GM23338 (cell line): ENCODE data around the gene ZBTB20. TPM values are rescaled to one million over a fixed set of nuclear protein-coding genes. Genes with fewer than 3 reads are reported as not detected.

ENCODE experiments used
- CREB1 ChIP-seq: fragments of 250-450 bp; sonication (Bioruptor Pico); IDR thresholded peaks from 2 replicates; pipeline ENCODE4 v1.5.0; 2020; ENCODE audit warnings: low read depth, mild to moderate bottlenecking, moderate library complexity
- EZH2 ChIP-seq: fragments of 200-600 bp; sonication (generic); IDR thresholded peaks from one replicate; pipeline ENCODE4 v1.8.0; 2017; ENCODE audit warnings: antibody characterized with exemption, mild to moderate bottlenecking, low read depth; ENCODE audit not compliant: unreplicated experiment
- EZH2phosphoT487 ChIP-seq: fragments of 200-600 bp; sonication (generic); IDR thresholded peaks from one replicate; pipeline ENCODE4 v1.8.1; 2018; ENCODE audit warnings: antibody characterized with exemption; ENCODE audit not compliant: unreplicated experiment
- JUNB ChIP-seq: IDR thresholded peaks from one replicate; pipeline ENCODE4 v1.6.1; 2016; ENCODE audit warnings: antibody characterized with exemption; ENCODE audit not compliant: unreplicated experiment
- NANOG ChIP-seq: IDR thresholded peaks from 2 replicates; pipeline ENCODE4 v1.6.1; 2016; ENCODE audit warnings: antibody characterized with exemption, borderline replicate concordance
- POLR2AphosphoS5 ChIP-seq: IDR thresholded peaks from 2 replicates; pipeline ENCODE4 v1.6.1; 2016; ENCODE audit warnings: antibody characterized with exemption, low read depth
- REST ChIP-seq: IDR thresholded peaks from one replicate; pipeline ENCODE4 v1.6.1; 2018; ENCODE audit warnings: antibody characterized with exemption; ENCODE audit not compliant: unreplicated experiment
- polyA plus RNA-seq: library from polyadenylated mRNA; unstranded; fragments of >200 nt; fragmentation: Nextera tagmentation; extraction: Ambion mirVana; gene quantifications from 2 replicates; pipeline ENCODE4 v1.2.1, GENCODE V29; 2016
- total RNA-seq: library from RNA; depleted of rRNA; stranded (reverse); fragments of >200 nt; shearing (Covaris generic); gene quantifications from 2 replicates; pipeline ENCODE4 v1.2.3, GENCODE V29; 2014
- TF ChIP-seq, protein P1 (sequence below): fragments of 250-450 bp; sonication (Bioruptor Pico); IDR thresholded peaks from 2 replicates; pipeline ENCODE4 v1.5.0; 2020; ENCODE audit warnings: mild to moderate bottlenecking, moderate library complexity
- TF ChIP-seq, protein P2 (sequence below), 2 experiments: fragments of 200-600 bp in 1 of 2; sonication (generic) in 1 of 2; conservative IDR thresholded peaks; 2 replicates each; pipeline versions ENCODE4 v1.5.1 to v1.6.1; 2016 to 2017; ENCODE audit warnings: antibody characterized with exemption in 2 of 2, low read depth in 2 of 2, mild to moderate bottlenecking in 2 of 2, moderate library complexity in 1 of 2

Gene ZBTB20
- total and polyA plus RNA-seq, 2 experiments from 2014 or later: 2.0 to 3.3 TPM

DNA sequence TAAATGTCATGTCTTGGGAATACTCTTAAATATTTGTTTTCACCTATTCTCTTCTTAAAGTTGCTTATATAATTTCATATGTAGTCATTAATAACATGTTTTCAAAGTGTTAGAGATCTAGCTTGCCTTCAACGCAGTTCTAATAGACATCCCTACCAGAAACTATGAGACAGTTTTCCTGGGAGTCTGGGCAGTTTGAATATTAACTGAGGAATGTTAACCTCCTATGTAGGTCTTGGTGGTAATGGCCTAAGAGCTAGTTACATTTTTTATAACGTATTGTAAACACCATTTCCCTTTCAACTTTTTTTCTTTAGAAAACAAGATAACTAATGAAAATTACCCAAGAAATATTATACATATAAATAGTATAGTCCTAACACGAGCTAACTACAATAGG, 525.1 kb downstream of the ZBTB20 start (continued):
- TF ChIP-seq, protein P1, sequence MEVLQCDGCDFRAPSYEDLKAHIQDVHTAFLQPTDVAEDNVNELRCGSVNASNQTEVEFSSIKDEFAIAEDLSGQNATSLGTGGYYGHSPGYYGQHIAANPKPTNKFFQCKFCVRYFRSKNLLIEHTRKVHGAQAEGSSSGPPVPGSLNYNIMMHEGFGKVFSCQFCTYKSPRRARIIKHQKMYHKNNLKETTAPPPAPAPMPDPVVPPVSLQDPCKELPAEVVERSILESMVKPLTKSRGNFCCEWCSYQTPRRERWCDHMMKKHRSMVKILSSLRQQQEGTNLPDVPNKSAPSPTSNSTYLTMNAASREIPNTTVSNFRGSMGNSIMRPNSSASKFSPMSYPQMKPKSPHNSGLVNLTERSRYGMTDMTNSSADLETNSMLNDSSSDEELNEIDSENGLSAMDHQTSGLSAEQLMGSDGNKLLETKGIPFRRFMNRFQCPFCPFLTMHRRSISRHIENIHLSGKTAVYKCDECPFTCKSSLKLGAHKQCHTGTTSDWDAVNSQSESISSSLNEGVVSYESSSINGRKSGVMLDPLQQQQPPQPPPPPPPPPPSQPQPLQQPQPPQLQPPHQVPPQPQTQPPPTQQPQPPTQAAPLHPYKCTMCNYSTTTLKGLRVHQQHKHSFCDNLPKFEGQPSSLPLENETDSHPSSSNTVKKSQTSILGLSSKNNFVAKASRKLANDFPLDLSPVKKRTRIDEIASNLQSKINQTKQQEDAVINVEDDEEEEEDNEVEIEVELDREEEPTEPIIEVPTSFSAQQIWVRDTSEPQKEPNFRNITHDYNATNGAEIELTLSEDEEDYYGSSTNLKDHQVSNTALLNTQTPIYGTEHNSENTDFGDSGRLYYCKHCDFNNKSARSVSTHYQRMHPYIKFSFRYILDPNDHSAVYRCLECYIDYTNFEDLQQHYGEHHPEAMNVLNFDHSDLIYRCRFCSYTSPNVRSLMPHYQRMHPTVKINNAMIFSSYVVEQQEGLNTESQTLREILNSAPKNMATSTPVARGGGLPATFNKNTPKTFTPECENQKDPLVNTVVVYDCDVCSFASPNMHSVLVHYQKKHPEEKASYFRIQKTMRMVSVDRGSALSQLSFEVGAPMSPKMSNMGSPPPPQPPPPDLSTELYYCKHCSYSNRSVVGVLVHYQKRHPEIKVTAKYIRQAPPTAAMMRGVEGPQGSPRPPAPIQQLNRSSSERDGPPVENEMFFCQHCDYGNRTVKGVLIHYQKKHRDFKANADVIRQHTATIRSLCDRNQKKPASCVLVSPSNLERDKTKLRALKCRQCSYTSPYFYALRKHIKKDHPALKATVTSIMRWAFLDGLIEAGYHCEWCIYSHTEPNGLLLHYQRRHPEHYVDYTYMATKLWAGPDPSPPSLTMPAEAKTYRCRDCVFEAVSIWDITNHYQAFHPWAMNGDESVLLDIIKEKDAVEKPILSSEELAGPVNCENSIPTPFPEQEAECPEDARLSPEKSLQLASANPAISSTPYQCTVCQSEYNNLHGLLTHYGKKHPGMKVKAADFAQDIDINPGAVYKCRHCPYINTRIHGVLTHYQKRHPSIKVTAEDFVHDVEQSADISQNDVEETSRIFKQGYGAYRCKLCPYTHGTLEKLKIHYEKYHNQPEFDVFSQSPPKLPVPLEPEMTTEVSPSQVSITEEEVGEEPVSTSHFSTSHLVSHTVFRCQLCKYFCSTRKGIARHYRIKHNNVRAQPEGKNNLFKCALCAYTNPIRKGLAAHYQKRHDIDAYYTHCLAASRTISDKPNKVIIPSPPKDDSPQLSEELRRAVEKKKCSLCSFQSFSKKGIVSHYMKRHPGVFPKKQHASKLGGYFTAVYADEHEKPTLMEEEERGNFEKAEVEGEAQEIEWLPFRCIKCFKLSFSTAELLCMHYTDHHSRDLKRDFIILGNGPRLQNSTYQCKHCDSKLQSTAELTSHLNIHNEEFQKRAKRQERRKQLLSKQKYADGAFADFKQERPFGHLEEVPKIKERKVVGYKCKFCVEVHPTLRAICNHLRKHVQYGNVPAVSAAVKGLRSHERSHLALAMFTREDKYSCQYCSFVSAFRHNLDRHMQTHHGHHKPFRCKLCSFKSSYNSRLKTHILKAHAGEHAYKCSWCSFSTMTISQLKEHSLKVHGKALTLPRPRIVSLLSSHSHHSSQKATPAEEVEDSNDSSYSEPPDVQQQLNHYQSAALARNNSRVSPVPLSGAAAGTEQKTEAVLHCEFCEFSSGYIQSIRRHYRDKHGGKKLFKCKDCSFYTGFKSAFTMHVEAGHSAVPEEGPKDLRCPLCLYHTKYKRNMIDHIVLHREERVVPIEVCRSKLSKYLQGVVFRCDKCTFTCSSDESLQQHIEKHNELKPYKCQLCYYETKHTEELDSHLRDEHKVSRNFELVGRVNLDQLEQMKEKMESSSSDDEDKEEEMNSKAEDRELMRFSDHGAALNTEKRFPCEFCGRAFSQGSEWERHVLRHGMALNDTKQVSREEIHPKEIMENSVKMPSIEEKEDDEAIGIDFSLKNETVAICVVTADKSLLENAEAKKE (CRISPR knock-in tag): no peak
- TF ChIP-seq EZH2: no peak
- no peak for TF ChIP-seq JUNB
- TF ChIP-seq REST: no peak
- TF ChIP-seq, protein P2, sequence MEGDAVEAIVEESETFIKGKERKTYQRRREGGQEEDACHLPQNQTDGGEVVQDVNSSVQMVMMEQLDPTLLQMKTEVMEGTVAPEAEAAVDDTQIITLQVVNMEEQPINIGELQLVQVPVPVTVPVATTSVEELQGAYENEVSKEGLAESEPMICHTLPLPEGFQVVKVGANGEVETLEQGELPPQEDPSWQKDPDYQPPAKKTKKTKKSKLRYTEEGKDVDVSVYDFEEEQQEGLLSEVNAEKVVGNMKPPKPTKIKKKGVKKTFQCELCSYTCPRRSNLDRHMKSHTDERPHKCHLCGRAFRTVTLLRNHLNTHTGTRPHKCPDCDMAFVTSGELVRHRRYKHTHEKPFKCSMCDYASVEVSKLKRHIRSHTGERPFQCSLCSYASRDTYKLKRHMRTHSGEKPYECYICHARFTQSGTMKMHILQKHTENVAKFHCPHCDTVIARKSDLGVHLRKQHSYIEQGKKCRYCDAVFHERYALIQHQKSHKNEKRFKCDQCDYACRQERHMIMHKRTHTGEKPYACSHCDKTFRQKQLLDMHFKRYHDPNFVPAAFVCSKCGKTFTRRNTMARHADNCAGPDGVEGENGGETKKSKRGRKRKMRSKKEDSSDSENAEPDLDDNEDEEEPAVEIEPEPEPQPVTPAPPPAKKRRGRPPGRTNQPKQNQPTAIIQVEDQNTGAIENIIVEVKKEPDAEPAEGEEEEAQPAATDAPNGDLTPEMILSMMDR (conservative IDR thresholded peaks at IDR 0.05; ENCODE audit: low read depth in 2 of 2): no peak
- no peak for TF ChIP-seq CREB1 (CRISPR knock-in tag)
- TF ChIP-seq POLR2AphosphoS5: no peak
- TF ChIP-seq NANOG: no peak
- TF ChIP-seq EZH2phosphoT487: no peak
